IMR-90 (cell line): Measurements from ENCODE around the gene CAST. TPM values are rescaled to one million over a fixed set of nuclear protein-coding genes. Genes with fewer than 3 reads are reported as not detected.

ENCODE experiments used
- ATAC-seq: fragments of 200-7000 bp; cut with Tn5 transposase; 2 replicates; pipeline ENCODE4 v1.9.1; 2020; ENCODE audit warnings: low read depth, mild to moderate bottlenecking, moderate library complexity
- BruUV-seq: library from RNA; stranded (reverse); fragments of 400-500 nt; replicated peaks from 2 replicates; lab custom pipeline; 2021; lab: Mats Ljungman, UMichigan
- CTCF ChIA-PET: fragments of 300-600 bp; formaldehyde crosslinking; extraction: SDS; loops from one replicate; lab custom pipeline; 2021; ENCODE audit warnings: antibody characterized with exemption; lab: Yijun Ruan, JAX
- POLR2A ChIA-PET: fragments of 300-600 bp; sonication (Branson Sonifier 250); formaldehyde crosslinking; loops from one replicate; lab custom pipeline; 2022; ENCODE audit warnings: antibody characterized with exemption; ENCODE audit not compliant: unreplicated experiment; lab: Charles Lee
- DNase-seq: peaks from one replicate; pipeline ENCODE4 v3.0.0; 2013
- H2AFZ ChIP-seq: replicated peaks from 2 replicates; pipeline ENCODE3; 2013; ENCODE audit warnings: low read length, mild to moderate bottlenecking; ENCODE audit not compliant: poor library complexity
- H2AK5ac ChIP-seq: 2 replicates; pipeline ENCODE4 v1.6.1; 2013; ENCODE audit warnings: low read depth, low read length, inconsistent platforms
- H2AK9ac ChIP-seq: replicated peaks from 2 replicates; pipeline ENCODE3; 2013; ENCODE audit warnings: mild to moderate bottlenecking, low read depth, low read length, moderate library complexity; ENCODE audit not compliant: poor library complexity
- H2BK120ac ChIP-seq: 2 replicates; pipeline ENCODE4 v1.6.1; 2013; ENCODE audit warnings: low read depth, low read length, inconsistent platforms
- H2BK15ac ChIP-seq: 3 replicates; pipeline ENCODE4 v1.6.1; 2013; ENCODE audit warnings: low read depth, low read length, inconsistent platforms
- H2BK20ac ChIP-seq: 2 replicates; pipeline ENCODE4 v1.6.1; 2013; ENCODE audit warnings: low read depth, mild to moderate bottlenecking, inconsistent platforms, low read length, moderate library complexity
- H2BK5ac ChIP-seq: 2 replicates; pipeline ENCODE4 v1.6.1; 2013; ENCODE audit warnings: mild to moderate bottlenecking, low read depth, low read length, inconsistent platforms; ENCODE audit not compliant: poor library complexity, severe bottlenecking
- H3K14ac ChIP-seq: replicated peaks from 2 replicates; pipeline ENCODE4 v1.6.1; 2013; ENCODE audit warnings: low read depth, low read length, inconsistent platforms
- H3K18ac ChIP-seq: 2 replicates; pipeline ENCODE4 v1.6.1; 2013; ENCODE audit warnings: low read depth, low read length, control low read depth
- H3K23ac ChIP-seq: 2 replicates; pipeline ENCODE4 v1.6.1; 2013; ENCODE audit warnings: low read depth, low read length, inconsistent platforms
- H3K27ac ChIP-seq: 2 replicates; pipeline ENCODE4 v1.5.1; 2013; ENCODE audit warnings: mild to moderate bottlenecking, control low read depth, low read length; ENCODE audit not compliant: insufficient read depth
- H3K27me3 ChIP-seq: 2 replicates; pipeline ENCODE4 v1.6.1; 2013; ENCODE audit warnings: low read length; ENCODE audit not compliant: control insufficient read depth, insufficient read depth
- H3K36me3 ChIP-seq: 2 replicates; pipeline ENCODE4 v1.6.1; 2013; ENCODE audit warnings: low read length, mixed read lengths; ENCODE audit not compliant: control insufficient read depth, insufficient read depth
- H3K4ac ChIP-seq: 2 replicates; pipeline ENCODE4 v1.6.1; 2013; ENCODE audit warnings: low read depth, low read length, inconsistent platforms
- H3K4me1 ChIP-seq: 2 replicates; pipeline ENCODE4 v1.6.1; 2013; ENCODE audit warnings: low read length, mixed read lengths; ENCODE audit not compliant: control insufficient read depth, insufficient read depth
- H3K4me2 ChIP-seq: 2 replicates; pipeline ENCODE4 v1.6.1; 2013; ENCODE audit warnings: low read depth, mild to moderate bottlenecking, control low read depth, low read length, moderate library complexity
- H3K4me3 ChIP-seq: 2 replicates; pipeline ENCODE4 v1.5.1; 2013; ENCODE audit warnings: low read depth, mild to moderate bottlenecking, control low read depth, low read length, moderate library complexity; ENCODE audit not compliant: insufficient read depth
- H3K56ac ChIP-seq: 2 replicates; pipeline ENCODE4 v1.6.1; 2013; ENCODE audit warnings: low read length, inconsistent platforms; ENCODE audit not compliant: insufficient read depth; ENCODE audit errors: extremely low read depth
- H3K79me1 ChIP-seq, 2 experiments: 2 replicates each; pipeline ENCODE4 v1.6.1; 2013; ENCODE audit warnings: low read length in 2 of 2, inconsistent platforms in 1 of 2, low read depth in 1 of 2
- H3K9ac ChIP-seq: 2 replicates; pipeline ENCODE4 v1.6.1; 2013; ENCODE audit warnings: low read depth, low read length, control low read depth
- H3K9me1 ChIP-seq: 2 replicates; pipeline ENCODE4 v1.6.1; 2013; ENCODE audit warnings: low read length, inconsistent platforms; ENCODE audit not compliant: insufficient read depth
- H3K9me3 ChIP-seq: 2 replicates; pipeline ENCODE4 v1.6.1; 2013; ENCODE audit warnings: low read length; ENCODE audit not compliant: control insufficient read depth, insufficient read depth
- H4K20me1 ChIP-seq: 2 replicates; pipeline ENCODE4 v1.6.1; 2013; ENCODE audit warnings: low read length, inconsistent platforms; ENCODE audit not compliant: insufficient read depth
- H4K5ac ChIP-seq: 2 replicates; pipeline ENCODE4 v1.6.1; 2013; ENCODE audit warnings: mild to moderate bottlenecking, low read depth, low read length, control low read depth
- H4K8ac ChIP-seq, 2 experiments: 2 replicates each; pipeline ENCODE4 v1.6.1; 2013; ENCODE audit warnings: low read depth in 2 of 2, low read length in 2 of 2, control low read depth in 1 of 2, inconsistent platforms in 1 of 2
- H4K91ac ChIP-seq: 2 replicates; pipeline ENCODE4 v1.6.1; 2013; ENCODE audit warnings: low read depth, low read length, inconsistent platforms; ENCODE audit not compliant: insufficient read depth
- BHLHE40 ChIP-seq: fragments of 150-350 bp; IDR thresholded peaks from 2 replicates; pipeline ENCODE4 v1.6.1; 2016; ENCODE audit warnings: mild to moderate bottlenecking, low read depth, low read length
- CEBPB ChIP-seq: IDR thresholded peaks from 2 replicates; pipeline ENCODE4 v1.6.1; 2012; ENCODE audit warnings: low read depth, low read length, improper control_type of control experiment
- CHD1 ChIP-seq: IDR thresholded peaks from 2 replicates; pipeline ENCODE4 v1.6.1; 2012; ENCODE audit warnings: low read depth, low read length, improper control_type of control experiment
- CTCF ChIP-seq: conservative IDR thresholded peaks from 2 replicates; pipeline ENCODE4 v1.5.1; 2012; ENCODE audit warnings: mild to moderate bottlenecking, low read depth, low read length, improper control_type of control experiment
- ELK1 ChIP-seq: fragments of 150-350 bp; IDR thresholded peaks from 2 replicates; pipeline ENCODE4 v1.6.1; 2016; ENCODE audit warnings: low read depth, mild to moderate bottlenecking, low read length, moderate library complexity, borderline replicate concordance
- FOS ChIP-seq: fragments of 150-350 bp; IDR thresholded peaks from 2 replicates; pipeline ENCODE4 v1.6.1; 2016; ENCODE audit warnings: low read depth, low read length
- MAFK ChIP-seq: IDR thresholded peaks from 2 replicates; pipeline ENCODE4 v1.6.1; 2012; ENCODE audit warnings: low read depth, low read length, improper control_type of control experiment
- MAZ ChIP-seq: IDR thresholded peaks from 2 replicates; pipeline ENCODE4 v1.6.1; 2012; ENCODE audit warnings: low read depth, mild to moderate bottlenecking, low read length, improper control_type of control experiment, moderate library complexity, borderline replicate concordance
- MXI1 ChIP-seq: IDR thresholded peaks from 2 replicates; pipeline ENCODE4 v1.6.1; 2012; ENCODE audit warnings: low read depth, mild to moderate bottlenecking, low read length, moderate library complexity, borderline replicate concordance
- POLR2A ChIP-seq: IDR thresholded peaks from 2 replicates; pipeline ENCODE4 v1.6.1; 2012; ENCODE audit warnings: mild to moderate bottlenecking, low read depth, low read length
- RAD21 ChIP-seq: IDR thresholded peaks from 2 replicates; pipeline ENCODE4 v1.6.1; 2012; ENCODE audit warnings: low read length, improper control_type of control experiment
- RCOR1 ChIP-seq: IDR thresholded peaks from 2 replicates; pipeline ENCODE4 v1.6.1; 2012; ENCODE audit warnings: mild to moderate bottlenecking, low read length, improper control_type of control experiment; ENCODE audit not compliant: insufficient replicate concordance
- SMC3 ChIP-seq: fragments of 150-350 bp; IDR thresholded peaks from 2 replicates; pipeline ENCODE4 v1.6.1; 2016; ENCODE audit warnings: low read depth, mild to moderate bottlenecking, antibody characterized with exemption, low read length, moderate library complexity
- WGBS, 2 experiments: methylation state at CpG; one replicate each; pipeline versions ENCODE4 v1.1.5 to v1.1.7; 2013; ENCODE audit warnings: missing lambda C conversion rate in 2 of 2; ENCODE audit not compliant: insufficient read length in 1 of 2; ENCODE audit errors: extremely low coverage in 2 of 2; 5-methylcytosine and 5-hydroxymethylcytosine counted together
- dilution Hi-C: fragments of 300-500 bp; cut with HindIII; formaldehyde crosslinking; loops from one replicate; pipeline ENCODE4 v1.14.3; 2018; ENCODE audit warnings: low sequenced_read_pairs; ENCODE audit not compliant: unreplicated experiment
- in situ Hi-C: fragments of 300-500 bp; cut with MboI; formaldehyde crosslinking; loops from 3 replicates; pipeline ENCODE4 v1.14.3; 2019; ENCODE audit warnings: low sequenced_read_pairs, inconsistent platforms, mixed read lengths
- intact Hi-C: fragments of 100-400 bp; cut with micrococcal nuclease; formaldehyde crosslinking; loops from 2 replicates; pipeline ENCODE4 v1.10.0; 2022
- polyA plus RNA-seq, 3 experiments: library from polyadenylated mRNA; depleted of rRNA; stranded (reverse); fragments of >200 nt; gene quantifications; 2 replicates each; pipeline ENCODE4 v1.2.3, GENCODE V29; 2012; ENCODE audit warnings: low replicate concordance in 1 of 3
- total RNA-seq: library from RNA; depleted of rRNA; stranded (reverse); fragments of >200 nt; gene quantifications from 2 replicates; pipeline ENCODE4 v1.2.3, GENCODE V29; 2012

The CAST gene
- total and polyA plus RNA-seq, 2 of the 4 experiments (the other 2 are of a cell fraction), result 91.3 to 128 TPM

- Histone ChIP-seq H2AK5ac (no peak overlapping the region), H3K27ac (no peak overlapping the region), H3K23ac (no peak overlapping the region), H3K27me3 (no peaks in the 10 kb centered on the region), H4K8ac (no peak overlapping the region), H3K18ac (no peak overlapping the region), H4K20me1 (no peaks in the 10 kb centered on the region), H2BK120ac (no peak overlapping the region), H3K9me3 (no peaks in the 10 kb centered on the region), H2AK9ac (no peak overlapping the region), H4K5ac (no peak overlapping the region), H3K9ac (no peak overlapping the region), H2BK5ac (no peak overlapping the region), H3K56ac (no peak overlapping the region), H3K4me3 (no peak overlapping the region), H3K36me3 (peaks cover 47% of the 10 kb centered on the region), H2BK15ac (no peak overlapping the region), H4K91ac (no peak overlapping the region), H3K14ac (no peak overlapping the region), H2AFZ (no peak overlapping the region), H3K9me1 (no peaks in the 10 kb centered on the region), H3K4me1 (peaks cover 1% of the 10 kb centered on the region), H3K4me2 (no peak overlapping the region), H3K4ac (no peak overlapping the region), H2BK20ac (no peak overlapping the region), H3K79me1 (peaks cover 7 to 20% of the 10 kb centered on the region in 2 experiments; a peak in 3 of 4 replicates)
- in situ Hi-C loops, result no loop called here
- WGBS, 2 experiments, result no CpG with 5 or more reads among the region's 5 CpGs
- dilution Hi-C loops, result no loop called here
- CTCF ChIA-PET, result no interaction called here
- intact Hi-C loops, result loop anchor here (10.0 kb wide), 1 partner anchor 239 kb away; no protein-coding TSS in a partner anchor
- DNase-seq (no peak), ATAC-seq (no peak)
- TF ChIP-seq RAD21, result no peak
- no peak for TF ChIP-seq BHLHE40
- no peak for TF ChIP-seq FOS
- TF ChIP-seq RCOR1, result no peak
- no peak for TF ChIP-seq CHD1
- no peak for TF ChIP-seq MAZ
- no peak for TF ChIP-seq MXI1
- TF ChIP-seq ELK1, result no peak
- TF ChIP-seq CTCF, result no peak
- no peak for TF ChIP-seq POLR2A
- TF ChIP-seq MAFK, result no peak
- no peak for TF ChIP-seq SMC3
- no peak for TF ChIP-seq CEBPB
- POLR2A ChIA-PET, result no interaction called here
- no TSS peak for BruUV-seq
Observed at GRCh38 chr5:96755851-96756250, 93.7 kb downstream of the CAST start.
